Tibial nerve (tissue), 4 donors: ENCODE results near the gene AMBRA1.

Experiments
- CTCF ChIP-seq, 5 experiments: fragments of 200-600 bp in 3 of 5; fragments of 450-650 bp in 2 of 5; sonication (generic) in 3 of 5; IDR thresholded peaks; one replicate each; pipeline ENCODE4 v1.5.1; 2016 to 2019; ENCODE audit warnings: antibody characterized with exemption in 5 of 5, mild to moderate bottlenecking in 3 of 5, moderate library complexity in 2 of 5
- EP300 ChIP-seq, 2 donors: sonication (generic); formaldehyde crosslinking; IDR thresholded peaks; one replicate each; pipeline ENCODE4 v1.6.1; 2017; ENCODE audit warnings: antibody characterized with exemption in 2 of 2, mild to moderate bottlenecking in 1 of 2
- POLR2A ChIP-seq, 2 donors: fragments of 450-650 bp; IDR thresholded peaks; one replicate each; pipeline ENCODE4 v1.6.1; 2017; ENCODE audit warnings: antibody characterized with exemption in 2 of 2, mild to moderate bottlenecking in 2 of 2, moderate library complexity in 2 of 2

GRCh38 chr11:46408407-46408986 lies 185.3 kb downstream of the AMBRA1 start:
- TF ChIP-seq CTCF (IDR thresholded peaks at IDR 0.05) (no peak), POLR2A (IDR thresholded peaks at IDR 0.05) (no peak), EP300 (IDR thresholded peaks at IDR 0.05) (no peak)
